ENCODE results near the gene SLC25A5. TPM values are rescaled to one million over a fixed set of nuclear protein-coding genes. Genes with fewer than 3 reads are reported as not detected.
"Not testable (repeated sequence)": the region's sequence is repeated elsewhere in the genome, so short reads cannot be mapped to it uniquely, and the experiment has no call there.

The SLC25A5 gene
- total RNA-seq, 1 experiment from 2014 or later, result 573 TPM

DNA sequence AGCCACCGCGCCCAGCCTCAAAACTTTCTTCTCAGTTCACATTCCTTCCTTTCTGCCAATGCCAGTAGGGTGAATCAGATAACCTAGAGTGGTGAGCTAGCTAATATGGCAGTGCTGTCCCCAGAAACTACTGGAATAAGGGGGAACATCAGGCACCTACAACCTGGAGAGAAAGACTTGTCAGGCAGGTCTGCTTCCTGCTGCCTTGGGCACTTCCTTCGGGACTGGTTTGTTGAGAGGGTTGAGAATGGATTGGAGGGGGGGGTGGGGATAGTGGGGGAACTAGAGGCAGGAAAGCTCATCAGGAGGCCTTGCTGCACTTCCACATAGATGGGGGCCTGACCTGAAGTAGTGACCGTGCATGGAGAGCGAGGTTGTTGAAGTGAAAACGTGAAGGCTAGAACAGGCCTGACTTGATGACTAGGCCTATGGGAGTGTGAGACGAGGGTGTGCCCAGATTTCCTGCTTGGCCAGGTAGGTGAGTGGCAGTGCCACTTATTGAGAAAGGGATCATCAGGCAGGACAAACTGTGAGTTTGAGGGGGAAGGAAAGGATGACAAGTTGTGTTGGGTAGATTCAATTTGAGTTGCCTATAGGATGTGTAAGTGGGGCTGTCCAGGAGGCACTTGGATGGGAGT lies 33.4 kb downstream of the SLC25A5 start (continued):
- no peak for TF ChIP-seq FOXP4 (CRISPR knock-in tag; IDR thresholded peaks at IDR 0.05)
- no peak for TF ChIP-seq FOXK1 (CRISPR knock-in tag; IDR thresholded peaks at IDR 0.05)
- no peak for TF ChIP-seq MYBL2 (CRISPR knock-in tag; IDR thresholded peaks at IDR 0.05)

DNA sequence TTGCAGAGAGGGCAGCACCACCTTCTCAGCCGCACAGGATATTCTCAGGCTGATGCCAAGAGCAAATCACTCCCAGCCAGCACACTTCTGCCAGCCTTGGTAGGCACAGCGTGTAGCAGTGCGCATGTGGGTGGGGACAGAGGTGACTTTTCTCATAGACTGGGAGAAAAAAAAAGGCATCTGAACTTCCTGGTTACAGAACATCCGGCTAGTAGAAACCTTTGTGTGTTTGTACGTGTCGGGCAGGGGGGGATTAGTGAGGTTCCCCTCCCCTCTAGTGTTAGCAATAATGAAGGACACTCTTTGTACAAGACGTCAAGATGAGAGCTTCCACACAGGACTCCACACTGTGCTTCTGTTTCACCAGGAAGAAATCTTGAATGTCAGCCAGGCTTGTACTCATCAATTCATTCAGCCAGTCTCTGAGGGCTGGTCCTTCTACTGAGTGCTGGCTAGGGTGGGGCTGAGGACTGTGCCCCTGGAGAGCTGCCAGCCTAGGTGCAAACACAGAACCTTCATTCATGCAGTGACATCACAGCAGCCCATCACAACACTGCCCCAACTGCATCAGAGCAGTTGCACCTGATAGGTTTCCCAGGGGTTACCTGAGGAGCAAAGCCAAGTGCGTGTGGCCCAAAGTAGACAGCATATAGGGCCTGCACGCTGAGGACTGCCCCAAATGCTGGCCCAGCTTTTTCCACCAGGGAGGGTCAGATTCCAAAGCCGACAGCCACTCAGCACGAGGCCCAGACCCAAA lies 34.7 kb downstream of the SLC25A5 start:
- CTCF ChIA-PET, result interaction anchor here (1.3 to 1.5 kb wide), 2 partner anchors 9 to 20 kb away, joined by 6 to 11 read pairs; no protein-coding TSS in a partner anchor
- Mint-ChIP-seq H3K9me3 (no peaks in the 10 kb centered on the region), H3K36me3 (no peaks in the 10 kb centered on the region), H3K27me3 (ENCODE audit: low read depth) (no peaks in the 10 kb centered on the region; the same call in none of the 2 replicates), H3K4me3 (no peak overlapping the region), H3K4me1 (peaks cover 5% of the 10 kb centered on the region; the same call in 1 of the 2 replicates), H3K27ac (no peak overlapping the region)
- DNase-seq (ENCODE audit: low spot score), result no peak
- POLR2A ChIA-PET, result no interaction called here
- peak; percentile 47 for ATAC-seq
- TF ChIP-seq ZNF263 (CRISPR knock-in tag; IDR thresholded peaks at IDR 0.05; ENCODE audit: low read depth) (no peak), TEAD4 (CRISPR knock-in tag; IDR thresholded peaks at IDR 0.05) (no peak), CDX4 (CRISPR knock-in tag; IDR thresholded peaks at IDR 0.05; ENCODE audit: borderline replicate concordance) (no peak), ZNF425 (CRISPR knock-in tag; conservative IDR thresholded peaks at IDR 0.05) (no peak)

DNA sequence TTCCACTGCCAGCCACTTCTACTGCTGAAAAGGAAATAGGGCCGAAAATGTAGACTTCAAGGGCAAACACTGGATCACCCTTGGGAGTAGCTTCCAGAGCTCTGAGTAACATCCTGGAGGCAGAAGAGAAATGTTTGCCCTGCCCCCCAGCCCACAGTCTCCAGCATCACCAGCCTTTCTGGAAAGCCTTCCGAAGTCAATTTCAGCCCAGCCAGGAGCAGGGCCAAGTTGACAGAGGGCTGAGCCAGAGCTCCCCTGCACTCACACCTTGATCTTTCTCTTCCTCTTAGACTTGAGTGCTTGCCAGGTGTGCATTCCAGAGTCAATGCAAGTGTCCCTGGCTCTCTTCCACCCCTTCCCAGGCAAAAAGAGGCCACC lies 35.2 kb downstream of the SLC25A5 start:
- POLR2A ChIA-PET, result no interaction called here
- TF ChIP-seq, protein P1, sequence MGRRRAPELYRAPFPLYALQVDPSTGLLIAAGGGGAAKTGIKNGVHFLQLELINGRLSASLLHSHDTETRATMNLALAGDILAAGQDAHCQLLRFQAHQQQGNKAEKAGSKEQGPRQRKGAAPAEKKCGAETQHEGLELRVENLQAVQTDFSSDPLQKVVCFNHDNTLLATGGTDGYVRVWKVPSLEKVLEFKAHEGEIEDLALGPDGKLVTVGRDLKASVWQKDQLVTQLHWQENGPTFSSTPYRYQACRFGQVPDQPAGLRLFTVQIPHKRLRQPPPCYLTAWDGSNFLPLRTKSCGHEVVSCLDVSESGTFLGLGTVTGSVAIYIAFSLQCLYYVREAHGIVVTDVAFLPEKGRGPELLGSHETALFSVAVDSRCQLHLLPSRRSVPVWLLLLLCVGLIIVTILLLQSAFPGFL (CRISPR knock-in tag; IDR thresholded peaks at IDR 0.05; ENCODE audit: borderline replicate concordance), result no peak
- TF ChIP-seq CREM (CRISPR knock-in tag; IDR thresholded peaks at IDR 0.05) (no peak), RORB (CRISPR knock-in tag; IDR thresholded peaks at IDR 0.05) (no peak), NFYB (CRISPR knock-in tag; conservative IDR thresholded peaks at IDR 0.05; ENCODE audit: low read depth) (no peak), ZNF416 (CRISPR knock-in tag; IDR thresholded peaks at IDR 0.05) (no peak), AR (CRISPR knock-in tag; IDR thresholded peaks at IDR 0.05) (no peak), FOXP1 (CRISPR knock-in tag; IDR thresholded peaks at IDR 0.05; ENCODE audit: borderline replicate concordance) (no peak), ZBTB43 (CRISPR knock-in tag; IDR thresholded peaks at IDR 0.05) (no peak), ZNF121 (CRISPR knock-in tag; IDR thresholded peaks at IDR 0.05) (no peak)
- Mint-ChIP-seq H3K9me3 (no peaks in the 10 kb centered on the region), H3K36me3 (no peaks in the 10 kb centered on the region), H3K4me3 (no peak overlapping the region), H3K27ac (no peak overlapping the region), H3K27me3 (ENCODE audit: low read depth) (no peaks in the 10 kb centered on the region; the same call in none of the 2 replicates), H3K4me1 (peaks cover 5% of the 10 kb centered on the region; the same call in 1 of the 2 replicates)
- DNase-seq (ENCODE audit: low spot score), result no peak
- ATAC-seq, result peak; percentile 52
- CTCF ChIA-PET, result interaction anchor here (0.7 to 1.5 kb wide), 3 partner anchors 9 to 21 kb away, joined by 4 to 11 read pairs (median 6); no protein-coding TSS in a partner anchor

DNA sequence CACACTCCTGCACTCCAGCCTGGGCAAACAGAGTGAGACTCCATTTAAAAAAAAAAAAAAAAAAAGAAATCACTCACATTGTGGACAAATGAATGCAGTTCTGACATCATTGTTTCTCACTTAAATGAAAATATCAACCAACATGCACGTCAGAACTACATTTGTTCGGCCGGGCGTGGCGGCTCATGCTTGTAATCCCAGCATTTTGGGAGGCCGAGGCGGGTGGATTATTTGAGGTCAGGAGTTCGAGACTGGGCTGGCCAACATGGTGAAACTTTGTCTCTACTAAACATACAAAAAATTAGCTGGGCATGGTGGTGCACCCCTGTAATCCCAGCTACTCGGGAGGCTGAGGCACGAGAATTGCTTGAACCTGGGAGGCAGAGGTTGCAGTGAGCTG lies 36.9 kb downstream of the SLC25A5 start:
- H3K27me3 Mint-ChIP-seq (ENCODE audit: low read depth); POLR2A ChIA-PET; DNase-seq (ENCODE audit: low spot score); H3K36me3 Mint-ChIP-seq; H3K27ac Mint-ChIP-seq; H3K9me3 Mint-ChIP-seq; ATAC-seq; H3K4me3 Mint-ChIP-seq; H3K4me1 Mint-ChIP-seq: not testable (repeated sequence)
- CTCF ChIA-PET, result interaction anchor here (0.8 kb wide), 1 partner anchor 22 kb away, joined by 3 read pairs; no protein-coding TSS in a partner anchor
